HL-60 (cell line): ENCODE data around the gene ACKR2.
"Not testable (repeated sequence)": the region's sequence is repeated elsewhere in the genome, so short reads cannot be mapped to it uniquely, and the experiment has no call there.

Experiments
- DNase-seq, 2 experiments: peaks; one replicate each; pipeline ENCODE4 v3.0.0-alpha.2; 2010 to 2020; ENCODE audit warnings: low read depth in 1 of 2, low spot score in 1 of 2
- H3K27ac ChIP-seq: fragments of 250-450 bp; sonication (Bioruptor Pico); replicated peaks from 2 replicates; pipeline ENCODE4 v1.5.1; 2020; ENCODE audit warnings: mild to moderate bottlenecking, moderate library complexity
- H3K27me3 ChIP-seq: fragments of 250-450 bp; sonication (Bioruptor Pico); 2 replicates; pipeline ENCODE4 v1.5.1; 2021; ENCODE audit warnings: mild to moderate bottlenecking, moderate library complexity; ENCODE audit not compliant: insufficient read depth, poor library complexity, severe bottlenecking
- H3K4me3 ChIP-seq: replicated peaks from 2 replicates; pipeline ENCODE4 v1.5.1; 2011; ENCODE audit warnings: mild to moderate bottlenecking, control low read depth, low read length; ENCODE audit not compliant: insufficient read depth
- GABPA ChIP-seq: IDR thresholded peaks from 2 replicates; pipeline ENCODE4 v1.6.1; 2012; ENCODE audit warnings: low read depth
- POLR2AphosphoS5 ChIP-seq: IDR thresholded peaks from 2 replicates; pipeline ENCODE4 v1.6.1; 2012; ENCODE audit warnings: low read depth
- SPI1 ChIP-seq: IDR thresholded peaks from 2 replicates; pipeline ENCODE4 v1.6.1; 2012; ENCODE audit warnings: low read depth, mild to moderate bottlenecking, borderline replicate concordance
- TF ChIP-seq, protein P1 (sequence below): IDR thresholded peaks from one replicate; pipeline ENCODE4 v1.5.1; 2011; ENCODE audit warnings: low read length, control low read depth, inconsistent platforms; ENCODE audit not compliant: insufficient read depth
- TF ChIP-seq, protein P2 (sequence below): IDR thresholded peaks from 2 replicates; pipeline ENCODE4 v1.6.1; 2012; ENCODE audit warnings: low read depth; ENCODE audit not compliant: insufficient replicate concordance

The ACKR2 gene

DNA sequence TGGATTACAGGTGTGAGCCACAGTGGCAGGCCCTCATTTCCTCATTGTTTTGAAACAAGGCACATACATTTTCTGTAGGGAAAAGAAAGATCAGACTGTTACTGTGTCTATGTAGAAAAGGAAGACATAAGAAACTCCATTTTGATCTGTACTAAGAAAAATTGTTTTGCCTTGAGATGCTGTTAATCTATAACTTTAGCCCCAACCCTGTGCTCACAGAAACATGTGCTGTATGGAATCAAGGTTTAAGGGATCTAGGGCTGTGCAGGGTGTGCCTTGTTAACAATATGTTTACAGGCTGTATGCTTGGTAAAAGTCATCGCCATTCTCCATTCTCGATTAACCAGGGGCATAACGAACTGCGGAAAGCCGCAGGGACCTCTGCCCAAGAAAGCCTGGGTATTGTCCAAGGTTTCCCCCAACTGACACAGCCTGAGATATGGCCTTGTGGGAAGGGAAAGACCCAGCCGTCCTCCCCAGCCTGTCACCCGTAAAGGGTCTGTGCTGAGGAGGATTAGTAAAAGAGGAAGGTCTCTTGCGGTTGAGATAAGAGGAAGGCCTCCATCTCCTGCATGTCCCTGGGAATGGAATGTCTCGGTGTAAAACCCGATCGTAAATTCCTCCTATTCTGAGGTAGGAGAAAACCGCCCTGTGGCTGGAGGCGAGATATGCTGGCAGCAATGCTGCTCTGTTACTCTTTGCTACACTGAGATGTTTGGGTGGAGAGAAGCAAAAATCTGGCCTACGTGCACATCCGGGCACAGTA lies 2.1 kb downstream of the ACKR2 start:
- not testable (repeated sequence) for H3K4me3 ChIP-seq, H3K27me3 ChIP-seq, H3K27ac ChIP-seq
- peak; percentile 87 for TF ChIP-seq SPI1
- peak in 1 of 2 experiments; percentile 62 for DNase-seq

DNA sequence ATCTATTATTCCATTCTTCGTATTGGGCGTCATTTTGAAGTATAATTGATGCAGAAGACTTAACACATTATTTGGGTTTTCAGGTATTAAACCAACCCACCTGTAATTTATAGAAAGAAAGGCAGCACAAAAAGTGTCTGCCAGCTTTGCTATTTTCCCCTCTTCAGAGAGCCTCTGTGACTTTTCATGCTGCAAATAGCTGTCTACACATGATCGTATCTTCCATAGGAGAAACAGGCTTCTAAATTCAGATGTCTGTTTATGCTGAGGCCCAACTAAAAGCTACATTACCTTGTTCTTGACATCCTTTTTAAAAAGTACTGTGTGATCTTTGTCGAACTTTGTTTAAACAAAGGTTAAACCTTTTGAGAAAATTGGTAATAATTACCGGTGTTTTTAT lies 5.0 kb downstream of the ACKR2 start:
- Histone ChIP-seq H3K4me3 (no peak overlapping the region), H3K27ac (no peak overlapping the region), H3K27me3 (no peaks in the 10 kb centered on the region)
- DNase-seq: no peak
- TF ChIP-seq SPI1 (no peak), GABPA (no peak), POLR2AphosphoS5 (no peak)
- TF ChIP-seq, protein P1, sequence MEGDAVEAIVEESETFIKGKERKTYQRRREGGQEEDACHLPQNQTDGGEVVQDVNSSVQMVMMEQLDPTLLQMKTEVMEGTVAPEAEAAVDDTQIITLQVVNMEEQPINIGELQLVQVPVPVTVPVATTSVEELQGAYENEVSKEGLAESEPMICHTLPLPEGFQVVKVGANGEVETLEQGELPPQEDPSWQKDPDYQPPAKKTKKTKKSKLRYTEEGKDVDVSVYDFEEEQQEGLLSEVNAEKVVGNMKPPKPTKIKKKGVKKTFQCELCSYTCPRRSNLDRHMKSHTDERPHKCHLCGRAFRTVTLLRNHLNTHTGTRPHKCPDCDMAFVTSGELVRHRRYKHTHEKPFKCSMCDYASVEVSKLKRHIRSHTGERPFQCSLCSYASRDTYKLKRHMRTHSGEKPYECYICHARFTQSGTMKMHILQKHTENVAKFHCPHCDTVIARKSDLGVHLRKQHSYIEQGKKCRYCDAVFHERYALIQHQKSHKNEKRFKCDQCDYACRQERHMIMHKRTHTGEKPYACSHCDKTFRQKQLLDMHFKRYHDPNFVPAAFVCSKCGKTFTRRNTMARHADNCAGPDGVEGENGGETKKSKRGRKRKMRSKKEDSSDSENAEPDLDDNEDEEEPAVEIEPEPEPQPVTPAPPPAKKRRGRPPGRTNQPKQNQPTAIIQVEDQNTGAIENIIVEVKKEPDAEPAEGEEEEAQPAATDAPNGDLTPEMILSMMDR: no peak
- TF ChIP-seq, protein P2, sequence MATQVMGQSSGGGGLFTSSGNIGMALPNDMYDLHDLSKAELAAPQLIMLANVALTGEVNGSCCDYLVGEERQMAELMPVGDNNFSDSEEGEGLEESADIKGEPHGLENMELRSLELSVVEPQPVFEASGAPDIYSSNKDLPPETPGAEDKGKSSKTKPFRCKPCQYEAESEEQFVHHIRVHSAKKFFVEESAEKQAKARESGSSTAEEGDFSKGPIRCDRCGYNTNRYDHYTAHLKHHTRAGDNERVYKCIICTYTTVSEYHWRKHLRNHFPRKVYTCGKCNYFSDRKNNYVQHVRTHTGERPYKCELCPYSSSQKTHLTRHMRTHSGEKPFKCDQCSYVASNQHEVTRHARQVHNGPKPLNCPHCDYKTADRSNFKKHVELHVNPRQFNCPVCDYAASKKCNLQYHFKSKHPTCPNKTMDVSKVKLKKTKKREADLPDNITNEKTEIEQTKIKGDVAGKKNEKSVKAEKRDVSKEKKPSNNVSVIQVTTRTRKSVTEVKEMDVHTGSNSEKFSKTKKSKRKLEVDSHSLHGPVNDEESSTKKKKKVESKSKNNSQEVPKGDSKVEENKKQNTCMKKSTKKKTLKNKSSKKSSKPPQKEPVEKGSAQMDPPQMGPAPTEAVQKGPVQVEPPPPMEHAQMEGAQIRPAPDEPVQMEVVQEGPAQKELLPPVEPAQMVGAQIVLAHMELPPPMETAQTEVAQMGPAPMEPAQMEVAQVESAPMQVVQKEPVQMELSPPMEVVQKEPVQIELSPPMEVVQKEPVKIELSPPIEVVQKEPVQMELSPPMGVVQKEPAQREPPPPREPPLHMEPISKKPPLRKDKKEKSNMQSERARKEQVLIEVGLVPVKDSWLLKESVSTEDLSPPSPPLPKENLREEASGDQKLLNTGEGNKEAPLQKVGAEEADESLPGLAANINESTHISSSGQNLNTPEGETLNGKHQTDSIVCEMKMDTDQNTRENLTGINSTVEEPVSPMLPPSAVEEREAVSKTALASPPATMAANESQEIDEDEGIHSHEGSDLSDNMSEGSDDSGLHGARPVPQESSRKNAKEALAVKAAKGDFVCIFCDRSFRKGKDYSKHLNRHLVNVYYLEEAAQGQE: no peak

DNA sequence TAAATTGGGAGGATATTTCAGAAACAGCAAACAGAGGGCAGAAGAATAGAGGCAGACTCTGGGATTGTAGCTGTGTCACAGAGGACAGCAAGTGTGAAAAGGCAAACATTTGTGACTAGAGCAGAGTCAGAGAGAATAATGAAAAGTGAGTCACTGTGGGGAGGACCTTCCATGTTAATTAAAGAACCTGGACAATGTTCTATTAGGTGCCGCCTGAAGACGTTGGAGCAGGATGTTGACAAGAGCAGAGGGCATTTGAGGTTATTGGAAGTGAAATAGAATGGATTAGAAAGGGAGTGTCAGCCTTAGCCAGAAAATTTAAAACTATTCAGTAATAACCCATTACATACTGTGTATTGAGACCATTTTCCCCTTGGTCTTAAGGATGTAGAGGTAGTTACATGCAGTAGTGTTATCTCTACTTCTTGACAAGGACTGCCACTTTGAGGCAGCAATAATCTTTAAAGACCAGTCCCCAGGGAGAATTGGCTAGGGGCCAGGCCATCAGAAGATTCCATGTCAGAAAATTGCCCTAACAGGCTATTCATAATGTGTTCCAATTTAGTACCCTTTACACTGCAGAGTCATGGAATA lies 5.8 kb downstream of the ACKR2 start:
- no peak for DNase-seq
- H3K27me3 ChIP-seq: no peaks in the 10 kb centered on the region
- no peak overlapping the region for H3K27ac ChIP-seq
- H3K4me3 ChIP-seq: no peak overlapping the region
- no peak for TF ChIP-seq GABPA
- no peak for TF ChIP-seq POLR2AphosphoS5
- TF ChIP-seq, protein P2: no peak

DNA sequence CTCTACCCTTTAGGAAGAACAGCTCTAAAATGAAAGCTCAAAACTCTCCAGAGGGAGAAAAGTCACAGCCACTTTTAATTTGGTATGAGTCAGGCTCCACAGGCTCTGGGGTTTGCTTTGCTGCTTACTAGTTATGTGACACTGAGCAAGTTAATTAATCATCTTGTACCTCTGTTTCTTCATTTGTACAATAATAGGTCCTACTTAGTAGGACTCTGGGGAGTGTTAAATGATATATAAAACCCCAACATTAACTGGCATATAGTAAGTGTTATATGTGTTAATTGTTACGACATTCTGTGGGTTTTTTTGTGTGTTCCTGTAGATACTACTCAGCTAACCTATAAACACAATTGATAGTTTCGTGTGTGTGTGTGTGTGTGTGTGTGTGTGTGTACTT lies 6.6 kb downstream of the ACKR2 start:
- TF ChIP-seq GABPA (no peak), POLR2AphosphoS5 (no peak), SPI1 (no peak)
- TF ChIP-seq, protein P1: no peak
- TF ChIP-seq, protein P2: no peak
- no peak for DNase-seq
- no peak overlapping the region for H3K27ac ChIP-seq
- no peak overlapping the region for H3K4me3 ChIP-seq
- no peaks in the 10 kb centered on the region for H3K27me3 ChIP-seq
